Subcutaneous abdominal adipose tissue (tissue), 5 donors: ENCODE measurements around the gene AHCY.

Source experiments
- H3K27ac ChIP-seq: one replicate; pipeline ENCODE4 v1.7.0; 2013; ENCODE audit warnings: low read depth, mild to moderate bottlenecking, inconsistent platforms, low read length, moderate library complexity
- H3K27me3 ChIP-seq, 5 donors: one replicate each; pipeline ENCODE4 v1.7.0; 2013; ENCODE audit warnings: low read length in 5 of 5, inconsistent platforms in 1 of 5; ENCODE audit not compliant: control insufficient read depth in 5 of 5, insufficient read depth in 4 of 5
- H3K36me3 ChIP-seq, 5 donors: one replicate each; pipeline ENCODE4 v1.7.0; 2013; ENCODE audit warnings: low read length in 5 of 5; ENCODE audit not compliant: control insufficient read depth in 5 of 5, insufficient read depth in 5 of 5
- H3K4me1 ChIP-seq, 5 donors: one replicate each; pipeline ENCODE4 v1.7.0; 2013; ENCODE audit warnings: low read length in 5 of 5, mild to moderate bottlenecking in 3 of 5, moderate library complexity in 1 of 5; ENCODE audit not compliant: control insufficient read depth in 5 of 5, insufficient read depth in 5 of 5
- H3K4me3 ChIP-seq, 5 donors: one replicate each; pipeline ENCODE4 v1.7.0; 2013; ENCODE audit warnings: low read length in 5 of 5, low read depth in 1 of 5
- H3K9ac ChIP-seq, 5 donors: one replicate each; pipeline ENCODE4 v1.7.0; 2013; ENCODE audit warnings: low read length in 5 of 5, mild to moderate bottlenecking in 4 of 5, moderate library complexity in 3 of 5
- H3K9me3 ChIP-seq, 5 donors: one replicate each; pipeline ENCODE4 v1.7.0; 2013; ENCODE audit warnings: low read length in 5 of 5; ENCODE audit not compliant: control insufficient read depth in 5 of 5
- donor health status: healthy.
- donor health status: healthy.
- donor health status: healthy.
- donor health status: healthy.
- donor health status: healthy.

The AHCY gene

GRCh38 chr20:34285450-34285849, 17.7 kb downstream of the AHCY start:
- H3K27ac ChIP-seq = no peak overlapping the region
- H3K9ac ChIP-seq = no peak overlapping the region
- no peaks in the 10 kb centered on the region for H3K9me3 ChIP-seq
- no peaks in the 10 kb centered on the region for H3K27me3 ChIP-seq
- H3K4me1 ChIP-seq = no peaks in the 10 kb centered on the region
- no peak overlapping the region for H3K4me3 ChIP-seq
- peaks cover 0 to 78% (median 63%) of the 10 kb centered on the region in 5 donors for H3K36me3 ChIP-seq

GRCh38 chr20:34283844-34284243, 19.3 kb downstream of the AHCY start:
- H3K4me1 ChIP-seq = no peaks in the 10 kb centered on the region
- no peaks in the 10 kb centered on the region for H3K27me3 ChIP-seq
- peaks cover 0 to 83% (median 62%) of the 10 kb centered on the region in 5 donors for H3K36me3 ChIP-seq
- no peaks in the 10 kb centered on the region for H3K9me3 ChIP-seq
- H3K9ac ChIP-seq = no peak overlapping the region
- H3K4me3 ChIP-seq = no peak overlapping the region
- no peak overlapping the region for H3K27ac ChIP-seq

DNA sequence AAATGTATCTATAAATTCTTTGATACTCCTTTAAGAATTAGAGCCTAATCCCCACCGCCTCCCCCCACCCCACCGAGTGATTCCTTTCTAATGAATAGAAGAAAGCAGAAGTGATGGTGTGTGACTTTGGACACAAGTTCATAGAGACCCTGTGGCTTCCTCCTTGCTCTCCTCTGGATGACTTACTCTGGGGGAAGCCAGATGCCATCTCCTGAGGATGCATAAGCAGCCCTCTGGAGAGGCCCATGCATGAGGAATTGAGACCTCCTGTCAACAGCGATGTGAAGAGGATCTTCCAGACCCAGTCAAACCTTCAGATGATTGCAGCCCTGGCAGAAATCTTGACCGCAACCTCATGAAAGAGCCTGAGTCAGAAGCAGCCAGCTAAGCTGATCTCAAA, 21.1 kb downstream of the AHCY start:
- Histone ChIP-seq H3K27me3 (no peaks in the 10 kb centered on the region), H3K4me3 (no peak overlapping the region), H3K27ac (no peak overlapping the region), H3K9me3 (no peaks in the 10 kb centered on the region), H3K4me1 (no peaks in the 10 kb centered on the region), H3K9ac (no peak overlapping the region), H3K36me3 (peaks cover 0 to 84% (median 57%) of the 10 kb centered on the region in 5 donors)

DNA sequence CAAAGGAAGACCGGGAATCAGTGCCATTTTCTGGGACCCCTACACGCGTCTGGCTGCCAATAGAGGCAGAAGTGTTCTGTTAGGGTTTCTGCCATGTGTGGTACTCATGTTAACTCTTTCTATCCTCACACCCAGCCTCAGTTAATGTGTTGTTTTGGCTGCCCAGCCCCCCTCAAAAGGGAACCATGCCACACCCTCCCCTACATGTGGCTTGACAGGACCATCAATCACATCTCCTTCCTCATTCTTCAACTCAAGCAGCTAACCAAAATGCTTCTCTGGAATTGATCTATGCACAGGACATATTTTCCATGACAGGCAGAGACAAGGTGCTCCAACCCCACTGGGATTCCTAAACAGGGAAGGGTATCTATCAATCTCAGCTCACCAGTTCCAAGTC, 22.0 kb downstream of the AHCY start:
- peaks cover 0 to 87% (median 56%) of the 10 kb centered on the region in 5 donors for H3K36me3 ChIP-seq
- H3K4me3 ChIP-seq = no peak overlapping the region
- H3K27ac ChIP-seq = no peak overlapping the region
- H3K27me3 ChIP-seq = no peaks in the 10 kb centered on the region
- no peak overlapping the region for H3K9ac ChIP-seq
- H3K4me1 ChIP-seq = no peaks in the 10 kb centered on the region
- H3K9me3 ChIP-seq = no peaks in the 10 kb centered on the region

DNA sequence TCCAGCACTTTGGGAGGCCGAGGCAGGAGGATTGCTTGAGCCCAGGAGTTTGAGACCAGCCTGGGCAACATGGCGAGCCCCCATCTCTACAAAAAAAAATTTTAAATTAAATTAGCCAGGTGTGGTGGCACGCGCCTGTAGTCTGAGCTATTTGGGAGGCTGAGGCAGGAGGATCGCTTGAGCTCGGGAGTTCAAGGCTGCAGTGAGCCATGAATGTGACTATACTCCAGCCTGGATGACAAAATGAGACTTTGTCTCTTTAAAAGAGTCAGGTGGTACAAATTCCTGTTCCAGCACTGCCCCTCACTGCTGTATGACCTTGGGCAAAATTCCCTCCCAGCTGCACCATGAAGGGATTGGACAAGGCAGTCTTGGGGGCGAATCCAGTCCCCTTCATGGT, 28.5 kb downstream of the AHCY start:
- H3K36me3 ChIP-seq = peaks cover 0 to 29% (median 17%) of the 10 kb centered on the region in 5 donors
- H3K27ac ChIP-seq = no peak overlapping the region
- H3K4me3 ChIP-seq = no peak overlapping the region
- H3K9ac ChIP-seq = no peak overlapping the region
- H3K27me3 ChIP-seq = no peaks in the 10 kb centered on the region
- H3K9me3 ChIP-seq = no peaks in the 10 kb centered on the region
- peaks cover 0 to 5% (median 0%) of the 10 kb centered on the region in 5 donors for H3K4me1 ChIP-seq

- no peaks in the 10 kb centered on the region for H3K9me3 ChIP-seq
- peaks cover 0 to 14% (median 11%) of the 10 kb centered on the region in 5 donors for H3K4me1 ChIP-seq
- no peak overlapping the region for H3K4me3 ChIP-seq
- peaks cover 0 to 9% (median 3%) of the 10 kb centered on the region in 5 donors for H3K36me3 ChIP-seq
- H3K27ac ChIP-seq = no peak overlapping the region
- H3K9ac ChIP-seq = no peak overlapping the region
- H3K27me3 ChIP-seq = peaks cover 0 to 5% (median 0%) of the 10 kb centered on the region in 5 donors
These were observed 31.2 kb downstream of the AHCY start for GRCh38 chr20:34271956-34272355.

DNA sequence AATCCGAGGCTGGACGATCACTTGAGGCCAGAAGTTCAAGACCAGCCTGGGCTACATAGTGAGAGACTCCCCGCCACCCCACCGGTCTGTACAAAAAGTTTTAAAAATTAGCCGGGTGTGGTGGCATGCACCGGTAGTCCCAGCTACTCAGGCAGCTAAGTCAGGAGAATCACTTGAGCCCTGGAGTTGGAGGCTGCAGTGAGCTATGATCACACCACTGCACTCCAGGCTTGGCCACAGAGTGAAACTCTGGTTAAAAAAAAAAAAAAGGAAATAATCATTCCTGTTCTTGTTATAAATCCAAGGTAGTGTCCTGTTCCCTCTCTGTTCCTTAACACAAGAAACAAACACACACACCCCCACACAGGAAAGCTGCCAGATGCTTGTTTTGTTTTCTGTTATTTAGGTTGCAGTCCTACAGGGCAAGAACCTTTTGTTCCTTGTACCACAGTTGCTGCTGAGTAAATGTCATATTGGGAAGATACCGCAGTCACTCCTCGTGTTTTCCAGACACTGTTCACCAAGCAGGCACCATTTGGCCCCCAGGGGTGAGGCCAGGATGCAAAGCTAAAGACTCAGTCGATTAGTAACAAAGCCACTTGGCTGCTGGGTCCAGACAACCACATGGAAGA, 33.0 kb downstream of the AHCY start:
- Histone ChIP-seq H3K9ac (no peak overlapping the region), H3K27me3 (peaks cover 0 to 5% (median 0%) of the 10 kb centered on the region in 5 donors), H3K4me3 (no peak overlapping the region), H3K9me3 (no peaks in the 10 kb centered on the region), H3K27ac (no peak overlapping the region), H3K36me3 (peaks cover 0 to 3% (median 0%) of the 10 kb centered on the region in 5 donors), H3K4me1 (peaks cover 0 to 14% (median 11%) of the 10 kb centered on the region in 5 donors)

DNA sequence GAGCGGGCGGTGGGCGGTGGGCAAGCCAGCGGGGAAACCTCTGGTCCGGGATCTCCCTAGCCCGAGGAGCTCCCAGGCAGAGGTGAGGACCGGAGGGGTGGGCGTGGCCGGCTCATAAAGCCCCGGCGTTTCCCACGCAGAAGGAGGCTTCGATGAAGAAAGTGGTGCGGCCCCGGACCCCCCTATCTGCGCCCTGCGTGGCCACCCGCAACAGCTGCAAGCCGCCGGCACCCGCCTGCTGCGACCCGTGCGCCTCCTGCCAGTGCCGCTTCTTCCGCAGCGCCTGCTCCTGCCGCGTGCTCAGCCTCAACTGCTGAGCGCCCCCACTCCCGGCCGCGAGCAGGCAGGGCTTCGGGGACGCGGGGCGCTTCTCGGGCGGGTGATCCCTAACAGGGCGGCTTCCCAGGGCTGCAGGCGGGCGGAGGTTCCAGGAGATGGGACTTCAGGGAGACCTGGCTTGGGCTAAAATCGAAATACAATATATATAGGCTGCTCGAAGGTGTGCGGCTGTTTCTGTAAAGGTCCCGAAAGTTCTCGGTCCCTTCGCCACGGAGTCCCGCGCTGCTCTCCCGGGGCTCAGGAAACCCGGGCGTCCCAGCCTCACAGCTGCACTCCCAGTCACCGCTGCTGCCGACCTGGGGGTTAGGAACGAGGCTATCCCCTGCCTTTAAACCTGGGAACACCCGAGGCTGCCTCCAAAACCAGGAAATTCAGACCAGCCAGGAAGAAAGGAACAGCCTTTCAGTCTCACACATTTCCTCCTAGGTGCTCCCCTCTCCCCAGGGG, 34.1 kb downstream of the AHCY start:
- no peak overlapping the region for H3K27ac ChIP-seq
- H3K9ac ChIP-seq = peak overlapping the region in 4 of 5 donors; percentile 24 to 73 (median 57)
- no peaks in the 10 kb centered on the region for H3K9me3 ChIP-seq
- peaks cover 0 to 5% (median 0%) of the 10 kb centered on the region in 5 donors for H3K27me3 ChIP-seq
- peaks cover 0 to 14% (median 11%) of the 10 kb centered on the region in 5 donors for H3K4me1 ChIP-seq
- H3K4me3 ChIP-seq = peak overlapping the region in 4 of 5 donors; percentile 48 to 65 (median 58)
- no peaks in the 10 kb centered on the region for H3K36me3 ChIP-seq

GRCh38 chr20:34268145-34268544, 35.0 kb downstream of the AHCY start:
- Histone ChIP-seq H3K4me1 (peaks cover 0 to 14% (median 11%) of the 10 kb centered on the region in 5 donors), H3K27me3 (peaks cover 0 to 5% (median 0%) of the 10 kb centered on the region in 5 donors), H3K27ac (no peak overlapping the region), H3K36me3 (no peaks in the 10 kb centered on the region), H3K4me3 (no peak overlapping the region), H3K9ac (no peak overlapping the region), H3K9me3 (no peaks in the 10 kb centered on the region)

DNA sequence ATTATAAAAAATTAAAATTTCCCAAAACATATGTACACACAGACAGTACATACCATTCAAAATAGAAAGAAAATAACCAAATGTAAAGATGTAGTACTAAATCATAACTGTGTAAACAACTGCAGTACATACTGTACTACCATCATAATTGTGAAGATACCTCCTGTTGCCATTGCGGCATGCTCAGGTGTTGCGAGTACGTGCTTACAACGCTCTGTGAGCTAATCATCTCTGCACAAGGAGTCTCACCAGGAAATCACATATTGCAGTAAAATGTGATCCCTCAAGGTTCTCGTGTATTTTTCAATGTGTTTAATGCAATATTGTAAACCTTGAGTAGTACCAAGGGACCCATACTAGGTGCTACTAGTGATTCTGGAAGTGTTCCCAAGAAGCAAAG, 39.0 kb downstream of the AHCY start:
- Histone ChIP-seq H3K27me3 (peaks cover 0 to 2% (median 0%) of the 10 kb centered on the region in 5 donors), H3K36me3 (no peaks in the 10 kb centered on the region), H3K9ac (no peak overlapping the region), H3K9me3 (no peaks in the 10 kb centered on the region), H3K27ac (no peak overlapping the region), H3K4me1 (peaks cover 0 to 18% (median 7%) of the 10 kb centered on the region in 5 donors), H3K4me3 (no peak overlapping the region)
